Lung microvascular endothelial cell (primary cell): Measurements from ENCODE around the gene TIAM2. TPM values are rescaled to one million over a fixed set of nuclear protein-coding genes. Genes with fewer than 3 reads are reported as not detected.
"Not testable (repeated sequence)": the region's sequence is repeated elsewhere in the genome, so short reads cannot be mapped to it uniquely, and the experiment has no call there.

Experiments used
- DNase-seq, 2 donors: peaks; one replicate each; pipeline versions ENCODE4 v3.0.0 to v3.0.0-alpha.2; 2010; ENCODE audit warnings: low read depth in 2 of 2
- total RNA-seq: library from RNA; depleted of rRNA; stranded (reverse); fragments of >200 nt; gene quantifications from 2 replicates; pipeline ENCODE4 v1.2.1, GENCODE V29; 2014

Gene TIAM2
- total RNA-seq, 1 donor from 2014 or later = 17.9 TPM

DNA sequence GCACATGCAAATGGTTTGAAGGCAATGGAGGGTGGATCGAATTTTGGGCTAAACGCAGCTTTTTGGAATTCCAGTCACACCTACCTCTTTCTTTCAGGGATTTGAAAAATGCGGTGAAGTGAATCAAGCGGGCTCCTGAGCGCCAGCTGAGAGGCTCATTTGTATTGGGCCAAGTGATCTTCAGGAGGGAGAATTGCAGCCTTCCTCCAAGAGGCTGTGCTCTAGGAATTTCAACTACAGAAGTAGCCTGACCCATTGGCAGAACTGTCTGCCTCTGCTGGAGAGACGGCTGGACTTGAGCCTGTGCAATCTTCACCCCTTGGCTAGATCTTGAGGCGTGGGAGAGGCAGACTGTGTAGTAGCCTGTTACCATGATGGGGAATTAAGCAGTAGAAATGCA is 5.7 kb upstream of the TIAM2 start:
- no peak for DNase-seq

DNA sequence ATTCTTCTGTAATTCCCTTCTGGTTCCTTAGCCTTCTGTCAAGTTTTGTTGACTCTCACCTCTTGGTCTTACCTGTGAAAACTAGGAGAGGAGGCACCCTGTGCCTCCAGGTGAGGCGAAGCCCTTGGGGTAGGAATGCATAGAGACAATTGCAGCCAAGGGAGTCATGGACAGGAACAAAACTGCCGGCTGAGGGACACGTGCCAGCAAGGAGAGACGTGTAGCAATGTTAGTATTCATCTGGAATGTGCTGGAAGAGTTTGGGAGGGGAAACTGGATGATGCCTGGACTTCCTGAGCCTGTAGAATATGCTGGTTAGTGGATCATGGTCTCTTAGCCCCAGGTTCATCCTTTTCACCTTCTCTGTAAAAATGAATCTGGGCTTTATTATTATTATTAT is 3.9 kb upstream of the TIAM2 start:
- peak in 1 of 2 donors; percentile 21 for DNase-seq

DNA sequence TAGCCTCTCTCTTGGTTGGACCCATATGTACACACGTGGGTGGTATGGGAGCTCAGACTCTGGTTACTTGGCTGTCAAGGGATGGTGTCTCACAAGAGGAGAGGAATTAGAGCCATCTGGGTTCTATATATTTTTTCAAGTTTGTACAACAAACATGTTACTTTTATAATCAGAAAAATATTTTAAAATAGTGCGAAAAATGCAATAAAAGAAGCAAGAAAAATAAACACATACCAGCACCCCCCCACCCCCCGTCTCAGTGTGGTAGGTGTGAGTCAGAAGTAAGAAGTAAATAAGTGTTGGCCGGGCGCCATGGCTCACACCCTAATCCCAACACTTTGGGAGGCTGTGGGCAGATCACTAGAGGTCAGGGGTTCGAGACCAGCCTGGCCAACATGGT is 2.1 kb upstream of the TIAM2 start:
- peak in 1 of 2 donors; percentile 29 for DNase-seq

DNA sequence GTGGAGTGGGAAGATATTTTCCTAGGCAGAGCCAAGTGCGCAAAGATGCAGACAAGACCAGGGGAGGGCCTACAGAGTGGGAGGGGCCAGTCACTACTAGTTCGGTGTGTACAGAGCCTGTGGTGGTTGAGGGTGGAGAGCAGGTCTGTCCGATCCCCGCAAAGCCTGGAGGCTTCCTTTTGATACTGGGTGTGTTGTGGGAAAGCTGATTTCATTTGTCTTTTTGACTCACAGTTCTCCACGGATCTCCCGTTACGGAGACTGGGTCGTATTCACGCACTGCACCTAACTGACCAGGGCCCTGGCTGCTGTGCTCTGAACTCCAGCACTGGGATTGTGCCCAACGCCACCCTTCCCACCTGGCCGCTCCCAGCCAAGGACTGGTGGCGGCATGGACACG is 1.4 kb upstream of the TIAM2 start:
- DNase-seq = no peak

DNA sequence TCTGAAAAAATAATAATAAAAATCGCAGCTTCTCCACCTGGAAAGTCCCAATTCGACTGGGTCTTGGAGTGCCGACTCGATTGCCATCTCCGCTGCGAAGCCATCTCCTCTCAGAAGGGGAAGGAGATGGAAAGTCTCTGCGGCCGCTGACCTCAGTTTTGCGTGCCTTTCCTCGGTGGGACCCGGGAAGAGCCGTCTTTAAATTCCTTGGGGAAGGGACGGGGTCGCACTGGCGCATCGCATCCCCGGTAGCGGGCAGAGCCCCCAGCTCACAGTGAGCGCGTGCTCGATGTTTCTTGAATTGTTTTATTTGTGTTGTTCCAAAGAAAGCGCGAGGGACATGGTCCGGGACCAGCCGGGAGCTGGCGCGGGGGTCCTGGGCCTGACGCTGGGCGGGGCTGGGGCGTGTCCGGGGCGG is 270 bp upstream of the TIAM2 start:
- DNase-seq = no peak

DNA sequence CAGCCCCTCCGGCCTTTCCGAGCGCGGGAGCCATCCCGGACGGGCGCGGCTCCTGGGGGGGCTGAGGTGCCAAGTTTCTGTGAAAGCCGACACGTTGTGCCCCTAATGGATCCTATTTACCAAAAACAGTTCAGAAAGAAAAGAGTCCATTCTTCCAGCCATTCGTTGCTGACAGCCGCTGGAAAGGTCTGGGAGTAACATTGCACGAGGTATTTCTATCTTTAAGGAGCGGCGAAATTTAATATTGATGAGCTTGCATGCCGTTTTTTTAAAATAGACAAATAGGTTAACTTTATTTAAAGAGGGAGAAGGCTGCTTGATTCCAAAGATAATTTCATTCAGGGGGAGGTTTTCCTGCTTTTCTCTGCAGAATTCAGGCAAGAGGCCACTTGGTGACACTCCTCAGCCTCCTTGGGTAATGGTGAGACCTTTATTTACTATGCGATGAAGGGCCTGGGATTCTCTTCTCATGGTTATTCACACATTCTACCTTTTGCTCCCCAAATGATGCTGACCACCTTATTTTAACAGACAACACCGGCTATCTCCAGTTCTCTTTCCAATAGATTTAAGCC is 988 bp downstream of the TIAM2 start:
- DNase-seq = no peak

DNA sequence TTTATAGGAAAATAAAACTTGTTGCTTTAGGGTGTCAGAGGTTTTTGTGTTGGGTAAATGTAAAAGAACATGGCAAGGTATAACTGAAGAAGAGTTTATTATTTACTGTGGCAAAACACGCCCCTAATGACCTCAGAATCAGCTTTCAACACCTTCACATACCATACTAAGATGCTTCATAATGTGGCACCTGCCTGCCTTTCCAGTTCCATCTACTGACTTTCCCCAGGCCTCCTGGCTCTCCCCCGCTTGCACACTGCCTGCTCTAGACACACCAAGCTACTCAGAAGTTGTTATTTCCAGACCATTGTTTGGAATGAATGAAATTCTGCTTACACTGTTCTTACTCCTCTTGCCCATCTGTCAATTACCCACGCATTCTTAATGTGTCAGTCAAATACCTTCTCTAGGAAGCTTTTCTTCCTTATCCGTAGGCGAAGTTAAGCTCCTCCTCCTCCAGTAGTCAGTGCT is 1.8 kb downstream of the TIAM2 start:
- no peak for DNase-seq

DNA sequence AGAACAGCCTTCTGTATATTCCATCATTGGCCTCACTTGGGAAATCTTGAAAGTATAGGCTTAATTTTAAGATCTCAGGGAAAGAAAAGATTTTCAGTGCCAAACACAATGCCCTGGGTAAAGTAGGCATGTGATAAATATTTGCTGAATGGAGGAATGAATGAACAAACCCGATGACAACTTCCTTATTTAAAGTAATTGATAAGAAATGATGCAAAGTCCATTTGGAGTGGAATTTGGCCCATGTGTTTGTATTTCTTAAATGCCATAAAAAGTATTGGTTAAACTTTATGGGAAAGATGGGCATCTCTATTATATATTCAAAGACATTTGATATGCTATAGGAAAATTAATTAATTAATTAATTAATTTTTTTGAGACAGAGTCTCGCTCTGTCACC is 3.7 kb downstream of the TIAM2 start:
- DNase-seq = no peak

DNA sequence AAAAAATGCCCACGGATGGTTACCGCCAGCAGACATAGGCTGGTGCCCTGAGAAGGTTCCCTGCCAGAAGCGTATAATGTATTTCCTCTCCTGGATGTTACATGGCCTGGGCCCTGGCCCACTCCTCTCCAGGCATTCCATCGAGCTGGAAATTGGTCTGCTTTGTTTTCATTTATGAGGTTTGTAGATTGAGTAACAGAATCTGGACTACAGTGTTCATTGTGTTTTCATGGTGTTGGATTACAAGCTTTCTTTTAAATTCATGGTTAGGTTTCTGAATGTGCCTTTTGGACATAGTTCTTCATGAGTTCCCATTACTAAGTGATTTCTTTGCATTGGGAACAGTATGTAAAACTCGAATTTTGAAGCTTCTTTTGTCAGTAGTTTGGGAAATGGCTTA is 6.4 kb downstream of the TIAM2 start:
- DNase-seq = peak in 1 of 2 donors; percentile 67

DNA sequence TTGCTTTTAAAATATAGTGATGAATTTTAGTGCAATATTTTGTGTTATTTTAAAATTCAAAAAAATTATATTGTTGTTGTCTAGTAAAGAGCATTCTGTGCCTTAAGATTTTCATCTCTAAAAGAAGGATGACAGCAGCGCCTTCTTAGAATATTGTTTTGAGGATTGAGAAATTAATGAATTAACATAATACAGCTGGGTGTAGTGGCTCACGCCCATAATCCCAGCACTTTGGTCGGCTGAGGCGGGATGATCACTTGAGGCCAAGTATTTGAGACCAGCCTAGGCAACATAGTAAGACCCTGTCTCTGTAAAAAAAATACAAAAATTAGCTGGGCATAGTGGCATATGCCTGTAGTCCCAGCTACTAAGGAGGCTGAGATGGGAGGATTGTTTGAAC is 6.8 kb downstream of the TIAM2 start:
- DNase-seq = no peak

DNA sequence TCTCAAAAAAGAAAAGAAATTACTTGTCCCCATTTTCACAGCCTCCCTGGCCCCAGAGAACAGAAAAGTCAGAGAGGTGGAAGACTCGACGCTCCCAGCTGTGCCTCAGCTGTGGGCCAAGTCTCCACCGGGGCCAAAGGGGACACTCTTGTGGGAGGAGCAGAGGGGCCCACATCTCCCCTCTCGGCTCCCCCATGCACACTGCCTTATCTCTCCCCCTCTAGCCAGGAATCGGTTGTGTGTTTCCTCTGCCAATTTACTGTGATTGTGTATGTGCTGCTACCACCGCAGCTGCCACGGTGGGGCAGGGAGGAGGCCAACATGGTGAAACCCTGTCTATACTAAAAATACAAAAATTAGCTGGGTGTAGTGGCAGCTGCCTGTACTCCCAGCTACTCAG is 8.4 kb downstream of the TIAM2 start:
- no peak for DNase-seq

DNA sequence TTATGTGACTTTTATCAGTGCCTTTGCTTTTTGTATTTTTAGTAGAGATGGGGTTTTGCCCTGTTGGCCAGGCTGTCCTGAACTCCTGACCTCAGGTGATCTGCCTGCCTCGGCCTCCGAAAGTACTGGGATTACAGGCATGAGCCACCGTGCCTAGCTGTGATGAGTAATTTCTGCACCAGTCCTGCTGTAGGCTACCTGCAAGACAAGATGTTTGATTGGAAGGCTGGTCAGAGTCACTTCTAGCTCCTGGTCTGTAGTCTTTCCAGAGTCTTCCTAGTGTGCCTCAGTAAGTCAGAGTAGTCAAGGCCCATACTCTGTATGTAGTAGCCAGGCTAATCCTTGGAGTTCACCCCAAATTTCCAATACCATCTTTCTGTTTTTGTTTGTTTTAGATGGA is 8.9 kb downstream of the TIAM2 start:
- DNase-seq = no peak

DNA sequence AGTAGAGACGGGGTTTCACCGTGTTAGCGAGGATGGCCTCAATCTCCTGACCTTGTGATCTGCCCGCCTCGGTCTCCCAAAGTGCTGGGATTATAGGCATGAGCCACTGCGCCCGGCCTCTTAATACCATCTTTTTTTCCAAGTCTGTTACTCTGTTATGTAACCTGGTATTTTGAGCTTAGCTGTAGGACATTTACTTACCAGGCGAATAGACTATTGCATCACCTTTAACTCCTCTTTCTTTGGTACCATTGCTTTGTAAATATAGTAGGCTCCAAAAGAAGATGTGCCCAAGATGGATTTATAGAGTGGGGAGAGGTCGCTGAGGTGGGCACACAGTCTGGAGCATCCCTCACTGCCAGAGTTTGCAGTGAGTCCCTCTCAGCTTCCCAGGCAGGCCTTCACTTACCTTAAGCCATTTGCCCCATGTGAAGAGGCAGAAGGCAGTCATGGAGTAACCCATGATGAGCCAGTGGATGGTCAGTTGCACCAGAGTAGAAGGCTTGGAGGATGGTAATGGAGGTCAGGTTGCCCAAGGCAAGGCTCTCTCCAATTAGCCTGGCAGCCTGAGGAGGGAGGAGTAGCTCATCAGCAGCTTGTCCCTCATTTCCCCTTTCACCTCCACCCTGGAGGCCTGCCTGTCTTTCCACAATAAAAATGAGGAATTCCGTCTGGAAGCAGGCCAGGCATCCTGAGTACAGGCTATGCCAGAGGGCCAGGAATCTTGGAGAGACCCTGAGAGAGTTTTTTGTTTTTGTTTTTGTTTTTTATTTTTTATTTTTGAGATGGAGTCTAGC is 9.7 kb downstream of the TIAM2 start:
- DNase-seq = no peak

DNA sequence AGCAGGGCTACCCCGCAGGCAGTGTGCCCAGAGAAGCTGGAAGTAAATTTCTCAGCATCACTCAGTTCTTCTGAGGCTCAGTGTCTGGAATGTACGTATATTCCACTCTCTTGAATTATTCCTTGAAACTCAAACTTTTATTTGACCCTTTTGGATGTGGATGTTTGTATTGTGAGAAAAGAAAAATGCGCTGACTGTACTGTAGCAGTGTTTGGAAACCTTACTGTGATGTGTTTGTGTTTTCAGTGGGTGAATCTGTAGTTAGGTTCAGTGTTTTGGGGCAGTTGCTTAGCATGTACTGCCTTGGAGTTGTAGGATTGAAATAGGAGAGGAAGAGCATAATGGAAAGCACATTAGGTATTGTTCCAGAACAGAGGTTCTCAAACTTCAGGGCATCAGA is 13.5 kb downstream of the TIAM2 start:
- no peak for DNase-seq

DNA sequence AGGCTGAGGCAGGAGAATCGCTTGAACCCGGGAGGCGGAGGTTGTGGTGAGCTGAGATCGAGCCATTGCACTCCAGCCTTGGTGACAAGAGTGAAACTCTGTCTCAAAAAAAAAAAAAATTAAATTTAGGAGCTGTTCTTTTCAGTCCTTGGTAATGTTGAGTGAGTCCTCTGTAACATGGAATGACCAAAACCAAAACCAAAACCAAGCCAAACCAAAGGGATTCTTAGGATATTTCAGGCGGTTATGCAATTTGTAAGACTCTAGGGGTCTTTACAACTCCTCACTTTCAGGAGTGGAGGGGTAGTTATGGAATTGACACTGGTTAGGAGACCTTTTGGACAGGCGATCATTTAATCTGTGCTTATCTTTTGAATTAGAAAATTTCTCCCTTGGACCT is 15.8 kb downstream of the TIAM2 start:
- DNase-seq = no peak

DNA sequence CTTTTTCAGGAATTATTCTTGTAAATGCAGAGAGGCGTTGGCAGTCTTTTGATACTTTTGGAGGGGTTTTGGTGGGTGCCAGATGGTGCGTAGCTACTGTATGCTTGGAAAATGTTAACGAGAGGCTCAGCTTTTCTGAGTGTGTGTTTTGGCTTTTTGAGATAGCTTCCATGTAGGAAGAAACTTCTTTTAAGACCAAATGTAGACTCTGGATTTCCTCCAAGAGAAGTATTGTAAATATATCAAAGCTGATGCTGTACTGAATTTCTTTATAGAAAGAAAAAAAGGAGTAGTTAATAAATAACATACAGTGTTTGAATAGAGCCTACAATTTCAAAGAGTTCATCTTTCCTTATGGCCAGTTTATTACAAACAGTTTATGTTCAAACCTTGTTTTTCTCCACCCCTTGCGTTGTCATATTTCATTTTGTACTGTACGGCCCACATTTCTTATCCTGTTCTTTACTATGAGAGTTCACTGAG is 16.7 kb downstream of the TIAM2 start:
- DNase-seq = no peak

DNA sequence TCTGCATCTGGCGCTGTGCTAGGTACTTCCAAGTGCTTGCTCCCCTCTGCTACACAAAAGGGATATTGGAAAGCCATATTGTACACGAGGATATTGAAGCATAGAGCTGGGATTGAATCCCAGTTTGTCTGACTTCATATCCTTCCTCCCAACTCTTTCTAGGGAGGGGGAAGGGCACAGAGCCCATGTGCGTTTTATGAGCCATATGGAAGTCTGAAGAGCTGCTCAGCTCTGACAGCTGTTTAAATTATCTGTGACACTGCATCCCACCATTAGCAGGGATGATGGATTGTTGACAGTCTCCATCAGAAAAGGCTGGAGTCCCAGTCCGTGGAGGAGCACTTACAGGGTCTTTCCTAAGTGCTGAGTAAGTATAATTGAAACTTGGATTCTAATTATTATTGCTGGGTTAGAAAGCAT is 18.4 kb downstream of the TIAM2 start:
- peak; percentile 84 to 92 for DNase-seq

DNA sequence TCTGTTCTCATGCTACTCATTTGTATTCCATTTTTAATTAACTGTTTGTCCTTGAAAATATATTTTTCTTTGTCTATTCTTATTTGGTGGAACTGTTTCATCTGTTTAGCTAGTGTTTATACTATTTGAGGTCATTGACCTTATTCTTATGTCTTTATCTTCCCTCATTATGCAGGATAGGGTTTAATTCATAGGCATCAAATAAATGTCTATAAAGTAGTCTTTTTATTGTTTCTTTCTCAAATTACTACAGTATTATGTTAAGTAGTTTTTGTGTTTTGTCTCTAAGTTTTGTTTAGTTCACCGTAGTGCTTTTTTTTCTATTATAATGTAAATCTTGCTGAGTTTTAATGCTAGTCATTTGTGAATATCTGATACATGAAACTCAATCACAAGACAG is 19.0 kb downstream of the TIAM2 start:
- DNase-seq = no peak

DNA sequence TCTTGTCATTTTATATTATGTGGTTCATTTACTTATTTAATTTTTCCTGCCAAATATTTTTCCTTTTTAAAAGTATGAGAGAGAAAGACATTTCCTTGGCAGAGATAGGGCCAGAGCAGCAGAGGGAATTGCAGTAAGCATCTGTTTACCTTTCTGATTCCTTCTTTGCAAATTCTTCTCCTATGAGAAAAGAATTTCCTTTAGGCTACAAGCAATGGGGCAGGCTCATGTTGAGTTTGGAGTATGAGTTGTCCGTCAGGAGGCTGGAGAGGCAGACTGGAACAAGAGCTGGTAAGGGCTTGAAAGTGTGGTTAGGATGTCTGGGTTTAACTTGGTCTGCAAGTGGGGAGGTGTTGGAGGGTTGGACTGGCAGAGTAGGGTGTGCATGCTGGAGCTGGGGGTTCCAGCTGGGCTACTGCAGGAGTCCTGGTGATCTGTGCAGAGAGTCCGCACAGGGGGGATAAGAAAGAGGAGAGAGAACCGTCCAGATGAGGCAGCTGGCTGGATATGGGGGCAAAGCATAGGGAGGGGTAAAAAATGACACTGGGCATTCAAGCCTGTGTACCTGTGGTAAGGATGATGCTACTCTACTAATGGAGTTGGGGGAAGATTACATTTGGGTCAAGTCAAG is 19.7 kb downstream of the TIAM2 start:
- DNase-seq = peak in 1 of 2 donors; percentile 63

DNA sequence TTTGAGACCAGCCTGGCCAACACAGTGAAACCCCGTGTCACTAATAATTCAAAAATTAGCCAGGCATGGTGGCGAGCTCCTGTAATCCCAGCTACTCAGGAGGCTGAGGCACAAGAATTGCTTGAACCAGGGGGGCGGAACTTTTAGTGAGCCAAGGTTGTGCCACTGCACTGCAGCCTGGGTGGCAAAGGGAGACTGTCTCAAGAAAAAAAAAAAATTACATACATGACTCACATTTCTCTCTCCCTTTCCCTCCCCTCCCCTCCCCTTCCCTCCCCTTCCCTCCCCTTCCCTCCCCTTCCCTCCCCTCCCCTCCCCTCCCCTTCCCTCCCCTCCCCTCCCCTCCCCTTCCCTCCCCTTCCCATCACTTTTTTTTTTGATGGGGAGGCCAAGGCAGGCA is 23.3 kb downstream of the TIAM2 start:
- not testable (repeated sequence) for DNase-seq

DNA sequence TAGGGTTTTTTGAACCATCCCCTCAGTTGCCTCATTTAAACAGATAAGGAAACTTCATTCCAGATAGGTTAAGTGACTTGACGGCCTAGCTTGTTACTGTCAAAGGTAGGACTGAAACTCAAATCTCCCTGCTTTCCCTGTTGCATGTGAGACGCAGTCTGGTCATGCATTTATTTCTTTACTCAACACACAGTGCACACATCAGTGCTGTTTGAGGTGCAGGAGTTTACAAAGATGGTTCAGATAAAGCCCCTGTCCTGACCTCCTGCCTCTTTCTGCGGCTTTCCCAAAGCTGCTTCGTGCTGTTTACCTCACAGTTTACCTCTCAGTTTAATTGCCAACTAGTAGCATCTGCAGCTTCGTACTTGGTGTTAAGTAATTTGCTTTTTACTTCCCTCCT is 26.6 kb downstream of the TIAM2 start:
- no peak for DNase-seq

DNA sequence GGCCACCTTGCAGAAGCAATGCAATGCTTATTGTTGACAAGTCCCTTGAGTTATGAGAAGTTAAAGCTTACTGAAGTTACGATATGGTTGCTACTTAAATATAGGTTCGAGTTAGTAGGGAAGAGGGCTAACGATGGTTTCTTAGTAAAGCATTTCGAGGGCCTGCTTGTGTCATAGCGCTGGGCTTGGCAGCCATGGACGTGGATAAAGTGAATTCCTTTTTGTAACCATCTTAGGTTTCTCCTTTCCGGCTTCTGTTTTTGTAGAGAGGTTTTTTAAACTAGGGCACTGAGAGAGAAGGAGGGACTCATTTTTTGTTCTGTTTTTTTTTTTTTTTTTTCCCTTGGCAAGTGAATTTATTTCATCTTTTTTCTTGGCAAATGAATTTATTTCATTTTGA is 27.6 kb downstream of the TIAM2 start:
- no peak for DNase-seq

DNA sequence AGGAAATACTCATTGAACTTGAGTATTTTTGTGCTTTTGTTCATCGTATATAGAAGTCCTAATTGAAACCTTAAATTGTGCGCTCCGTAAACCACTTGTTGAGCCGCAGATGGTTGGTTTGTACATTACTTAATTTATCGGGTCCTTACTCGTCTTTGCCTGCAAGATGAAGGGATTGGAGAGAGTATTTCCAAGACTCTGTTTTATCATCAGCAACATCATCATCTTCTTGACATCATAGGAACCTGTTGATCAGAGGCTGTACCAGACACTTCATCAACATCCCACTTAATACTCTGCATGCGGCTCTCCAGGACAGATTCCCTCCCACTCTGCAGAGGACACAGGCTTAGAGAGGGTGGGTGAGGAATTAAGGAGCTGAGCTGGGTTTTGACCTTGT is 28.6 kb downstream of the TIAM2 start:
- no peak for DNase-seq
